SU-DHL-6 (cell line): ENCODE data around the gene FBXO17.
"Not testable (repeated sequence)": the region's sequence is repeated elsewhere in the genome, so short reads cannot be mapped to it uniquely, and the experiment has no call there.

Experiments
- H2AFZ ChIP-seq: fragments of 200-600 bp; sonication (generic); 2 replicates; pipeline ENCODE4 v1.6.1; 2014; ENCODE audit warnings: low read depth, mild to moderate bottlenecking, moderate library complexity, mixed read lengths, antibody characterized with exemption, low read length; ENCODE audit not compliant: severe bottlenecking
- H3F3A ChIP-seq: fragments of 200-600 bp; shearing (Covaris generic); 2 replicates; pipeline ENCODE4 v1.6.0; 2016; ENCODE audit warnings: antibody characterized with exemption, mild to moderate bottlenecking; ENCODE audit not compliant: insufficient read depth
- H3K27ac ChIP-seq: fragments of 200-600 bp; sonication (generic); 2 replicates; pipeline ENCODE4 v1.5.1; 2016; ENCODE audit warnings: low read depth, mild to moderate bottlenecking, low read length, moderate library complexity, mixed read lengths
- H3K27me3 ChIP-seq: fragments of 200-600 bp; sonication (generic), shearing (Covaris generic); 2 replicates; pipeline ENCODE4 v1.6.0; 2014; ENCODE audit warnings: mild to moderate bottlenecking, low read length
- H3K36me3 ChIP-seq: fragments of 200-600 bp; sonication (generic); 2 replicates; pipeline ENCODE4 v1.6.1; 2014; ENCODE audit warnings: mild to moderate bottlenecking, low read length, mixed read lengths
- H3K4me2 ChIP-seq: fragments of 300-600, 200-600 bp; shearing (Covaris generic), sonication (generic); 2 replicates; pipeline ENCODE4 v1.6.0; 2014; ENCODE audit warnings: low read length, low read depth, mild to moderate bottlenecking; ENCODE audit not compliant: poor library complexity, severe bottlenecking
- H3K4me3 ChIP-seq: fragments of 200-600 bp; sonication (generic); 2 replicates; pipeline ENCODE4 v1.5.1; 2014; ENCODE audit warnings: antibody characterized with exemption, low read length, mild to moderate bottlenecking, mixed read lengths; ENCODE audit not compliant: insufficient read depth, poor library complexity, severe bottlenecking
- H3K79me2 ChIP-seq: fragments of 200-600 bp; sonication (generic); 2 replicates; pipeline ENCODE4 v1.6.1; 2014; ENCODE audit warnings: mild to moderate bottlenecking, low read length, moderate library complexity; ENCODE audit not compliant: insufficient read depth
- H3K9ac ChIP-seq: fragments of 200-600 bp; sonication (generic); 2 replicates; pipeline ENCODE4 v1.7.0; 2014; ENCODE audit warnings: mild to moderate bottlenecking, low read length
- H3K9me2 ChIP-seq: fragments of 200-600 bp; sonication (generic); replicated peaks from 2 replicates; pipeline ENCODE4 v1.6.1; 2014; ENCODE audit warnings: low read length; ENCODE audit not compliant: insufficient read depth
- H3K9me3 ChIP-seq: fragments of 200-600 bp; sonication (generic); 2 replicates; pipeline ENCODE4 v1.6.1; 2014; ENCODE audit warnings: low read length, mixed read lengths; ENCODE audit not compliant: insufficient read depth
- H4K20me1 ChIP-seq: fragments of 200-600 bp; sonication (generic); 2 replicates; pipeline ENCODE4 v1.6.1; 2014; ENCODE audit warnings: low read depth, mild to moderate bottlenecking, antibody characterized with exemption, low read length, moderate library complexity, mixed read lengths
- CTCF ChIP-seq: fragments of 200-600 bp; sonication (generic); IDR thresholded peaks from one replicate; pipeline ENCODE4 v1.5.1; 2017; ENCODE audit warnings: antibody characterized with exemption, mild to moderate bottlenecking, low read length, moderate library complexity; ENCODE audit not compliant: insufficient read depth, poor library complexity, severe bottlenecking
- EZH2phosphoT487 ChIP-seq: fragments of 200-600 bp; sonication (generic), shearing (Covaris generic); conservative IDR thresholded peaks from 2 replicates; pipeline ENCODE4 v1.6.1; 2018; ENCODE audit warnings: mild to moderate bottlenecking, antibody characterized with exemption, low read length, moderate library complexity, mixed read lengths

FBXO17 gene

GRCh38 chr19:38971672-38972071 is 3.9 kb downstream of the FBXO17 start:
- H3K9me3 ChIP-seq = no peaks in the 10 kb centered on the region
- no peak overlapping the region for H2AFZ ChIP-seq
- H3K4me2 ChIP-seq = no peak overlapping the region
- H3K36me3 ChIP-seq = no peaks in the 10 kb centered on the region
- no peak overlapping the region for H3K9ac ChIP-seq
- H3K27me3 ChIP-seq = no peaks in the 10 kb centered on the region
- H3K27ac ChIP-seq = no peak overlapping the region
- no peak overlapping the region for H3K4me3 ChIP-seq
- no peaks in the 10 kb centered on the region for H4K20me1 ChIP-seq
- H3K9me2 ChIP-seq = no peaks in the 10 kb centered on the region
- TF ChIP-seq EZH2phosphoT487 (no peak), CTCF (no peak)
- no peaks in the 10 kb centered on the region for H3K79me2 ChIP-seq
- no peaks in the 10 kb centered on the region for H3F3A ChIP-seq

GRCh38 chr19:38970664-38971532 is 4.6 kb downstream of the FBXO17 start:
- no peaks in the 10 kb centered on the region for H4K20me1 ChIP-seq
- H3K4me3 ChIP-seq = no peak overlapping the region
- H3K9me3 ChIP-seq = no peaks in the 10 kb centered on the region
- no peaks in the 10 kb centered on the region for H3K27me3 ChIP-seq
- H3K9me2 ChIP-seq = no peaks in the 10 kb centered on the region
- no peaks in the 10 kb centered on the region for H3K36me3 ChIP-seq
- no peak overlapping the region for H3K9ac ChIP-seq
- no peak for TF ChIP-seq EZH2phosphoT487
- no peak for TF ChIP-seq CTCF
- no peak overlapping the region for H3K27ac ChIP-seq
- H3K4me2 ChIP-seq = no peak overlapping the region
- no peaks in the 10 kb centered on the region for H3K79me2 ChIP-seq
- H3F3A ChIP-seq = no peaks in the 10 kb centered on the region
- H2AFZ ChIP-seq = no peak overlapping the region

GRCh38 chr19:38966149-38966548 is 9.4 kb downstream of the FBXO17 start:
- H4K20me1 ChIP-seq, H3K36me3 ChIP-seq, H3K4me3 ChIP-seq, H3K27ac ChIP-seq, H3K9me3 ChIP-seq, H3K79me2 ChIP-seq, H3K9me2 ChIP-seq, H3K9ac ChIP-seq, H3K4me2 ChIP-seq, H2AFZ ChIP-seq, H3K27me3 ChIP-seq, H3F3A ChIP-seq: not testable (repeated sequence)

GRCh38 chr19:38964738-38965137 is 10.8 kb downstream of the FBXO17 start:
- no peaks in the 10 kb centered on the region for H4K20me1 ChIP-seq
- H3K4me2 ChIP-seq = no peak overlapping the region
- H3K9ac ChIP-seq = no peak overlapping the region
- no peaks in the 10 kb centered on the region for H3K27me3 ChIP-seq
- no peak overlapping the region for H2AFZ ChIP-seq
- no peak overlapping the region for H3K4me3 ChIP-seq
- no peaks in the 10 kb centered on the region for H3K36me3 ChIP-seq
- H3K27ac ChIP-seq = no peak overlapping the region
- no peaks in the 10 kb centered on the region for H3K9me2 ChIP-seq
- no peaks in the 10 kb centered on the region for H3K9me3 ChIP-seq
- TF ChIP-seq EZH2phosphoT487 (no peak), CTCF (no peak)
- H3K79me2 ChIP-seq = no peaks in the 10 kb centered on the region
- no peaks in the 10 kb centered on the region for H3F3A ChIP-seq
